Body of pancreas (tissue), 4 donors: ENCODE measurements around the gene ARHGEF7.

Source experiments
- POLR2A ChIP-seq, 3 donors: fragments of 450-650 bp; IDR thresholded peaks; one replicate each; pipeline ENCODE4 v1.6.1; 2016; ENCODE audit warnings: antibody characterized with exemption in 3 of 3, mild to moderate bottlenecking in 2 of 3
- TF ChIP-seq, protein P1 (sequence below), 7 experiments: fragments of 450-650 bp in 4 of 7; fragments of 200-600 bp in 3 of 7; sonication (generic) in 3 of 7; IDR thresholded peaks; one replicate each; pipeline ENCODE4 v1.5.1; 2016 to 2019; ENCODE audit warnings: antibody characterized with exemption in 7 of 7

DNA sequence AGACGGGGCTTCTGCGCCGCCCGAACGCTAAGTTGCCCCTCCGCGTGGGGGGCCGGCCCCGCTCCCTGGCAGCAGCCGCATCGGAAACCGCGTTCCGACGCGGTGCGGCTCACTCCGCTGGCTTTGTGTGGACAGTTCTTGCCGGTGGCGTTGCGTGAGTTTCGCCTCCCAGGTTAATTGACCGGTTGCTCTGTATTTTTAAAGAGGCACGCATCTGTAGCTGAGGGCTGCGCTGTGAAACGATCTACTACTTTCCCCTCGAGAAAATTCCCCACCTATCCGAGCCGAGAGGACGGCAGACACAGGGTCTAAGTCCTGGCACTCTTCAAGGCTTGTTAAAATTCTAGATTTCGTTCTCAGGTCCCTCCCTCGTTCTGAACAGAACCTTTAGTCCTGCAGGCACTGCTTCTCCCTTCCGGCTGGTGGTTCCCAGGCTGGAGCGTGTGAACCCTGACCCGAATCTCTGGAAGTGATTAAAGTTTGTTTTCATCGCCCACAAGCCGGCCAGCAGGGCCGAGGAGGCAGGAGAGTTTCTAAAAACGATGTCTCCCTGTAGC lies 933 bp downstream of the ARHGEF7 start:
- TF ChIP-seq, protein P1, sequence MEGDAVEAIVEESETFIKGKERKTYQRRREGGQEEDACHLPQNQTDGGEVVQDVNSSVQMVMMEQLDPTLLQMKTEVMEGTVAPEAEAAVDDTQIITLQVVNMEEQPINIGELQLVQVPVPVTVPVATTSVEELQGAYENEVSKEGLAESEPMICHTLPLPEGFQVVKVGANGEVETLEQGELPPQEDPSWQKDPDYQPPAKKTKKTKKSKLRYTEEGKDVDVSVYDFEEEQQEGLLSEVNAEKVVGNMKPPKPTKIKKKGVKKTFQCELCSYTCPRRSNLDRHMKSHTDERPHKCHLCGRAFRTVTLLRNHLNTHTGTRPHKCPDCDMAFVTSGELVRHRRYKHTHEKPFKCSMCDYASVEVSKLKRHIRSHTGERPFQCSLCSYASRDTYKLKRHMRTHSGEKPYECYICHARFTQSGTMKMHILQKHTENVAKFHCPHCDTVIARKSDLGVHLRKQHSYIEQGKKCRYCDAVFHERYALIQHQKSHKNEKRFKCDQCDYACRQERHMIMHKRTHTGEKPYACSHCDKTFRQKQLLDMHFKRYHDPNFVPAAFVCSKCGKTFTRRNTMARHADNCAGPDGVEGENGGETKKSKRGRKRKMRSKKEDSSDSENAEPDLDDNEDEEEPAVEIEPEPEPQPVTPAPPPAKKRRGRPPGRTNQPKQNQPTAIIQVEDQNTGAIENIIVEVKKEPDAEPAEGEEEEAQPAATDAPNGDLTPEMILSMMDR (IDR thresholded peaks at IDR 0.05) = no peak
- no peak for TF ChIP-seq POLR2A (IDR thresholded peaks at IDR 0.05)
